Transverse colon (tissue), 4 donors: ENCODE results near the gene HDAC4. TPM values are rescaled to one million over a fixed set of nuclear protein-coding genes. Genes with fewer than 3 reads are reported as not detected.

Experiments
- DNase-seq: peaks from one replicate; pipeline ENCODE4 v3.0.0-alpha.2; 2019
- H3K27ac ChIP-seq, 4 donors: fragments of 200-600 bp; sonication (generic); 2 replicates each; pipeline ENCODE4 v1.5.1; 2016 to 2018; ENCODE audit warnings: inconsistent platforms in 4 of 4
- H3K27me3 ChIP-seq: fragments of 200-600 bp; sonication (generic); 2 replicates; pipeline ENCODE4 v1.5.1; 2017; ENCODE audit warnings: inconsistent platforms
- H3K36me3 ChIP-seq, 4 donors: fragments of 200-600 bp; sonication (generic); 2 replicates each; pipeline ENCODE4 v1.5.1; 2017 to 2019; ENCODE audit warnings: inconsistent platforms in 4 of 4
- H3K4me1 ChIP-seq, 4 donors: fragments of 200-600 bp; sonication (generic); 2 replicates each; pipeline ENCODE4 v1.5.1; 2017 to 2020; ENCODE audit warnings: inconsistent platforms in 4 of 4
- H3K4me3 ChIP-seq, 4 donors: fragments of 200-600 bp; sonication (generic); 1 replicate in 1 of 4; 2 replicates in 3 of 4; pipeline versions ENCODE4 v1.5.1 to v1.6.1; 2017 to 2019; ENCODE audit warnings: inconsistent platforms in 4 of 4
- H3K9me3 ChIP-seq, 2 donors: fragments of 200-600 bp; sonication (generic); 2 replicates each; pipeline ENCODE4 v1.5.1; 2017 to 2019; ENCODE audit warnings: inconsistent platforms in 2 of 2
- EP300 ChIP-seq: sonication (generic); formaldehyde crosslinking; IDR thresholded peaks from one replicate; pipeline ENCODE4 v1.6.1; 2017; ENCODE audit warnings: antibody characterized with exemption, low read depth
- POLR2A ChIP-seq: fragments of 450-650 bp; IDR thresholded peaks from one replicate; pipeline ENCODE4 v1.6.1; 2016; ENCODE audit warnings: antibody characterized with exemption, mild to moderate bottlenecking, moderate library complexity
- POLR2AphosphoS5 ChIP-seq, 3 donors: sonication (generic); formaldehyde crosslinking; IDR thresholded peaks; one replicate each; pipeline ENCODE4 v1.6.1; 2016; ENCODE audit warnings: antibody characterized with exemption in 3 of 3
- WGBS, 2 donors: methylation state at CpG; one replicate each; pipeline ENCODE4 v1.1.5; 2018; ENCODE audit warnings: low coverage in 1 of 2; 5-methylcytosine and 5-hydroxymethylcytosine counted together
- in situ Hi-C, 4 donors: fragments of 200-750 bp; cut with MboI; loops; one replicate each; pipeline versions ENCODE4 v1.15.0 to v1.15.1; 2017; ENCODE audit warnings: low sequenced_read_pairs in 3 of 4, low pct_ligation_motif_present in 1 of 4, low pct_unique_long_range_greater_than_20kb in 1 of 4
- intact Hi-C: fragments of 100-400 bp; cut with DNase I; formaldehyde crosslinking; loops from one replicate; pipeline ENCODE4 v1.15.1; 2023; ENCODE audit warnings: low total_unique reads
- total RNA-seq, 4 donors: library from RNA; depleted of rRNA; stranded (reverse); fragments of >200 nt; gene quantifications; one replicate each; pipeline ENCODE4 v1.1.0, GENCODE V29; 2016
- TF ChIP-seq, protein P1 (sequence below), 5 experiments: fragments of 200-600 bp in 3 of 5; fragments of 450-650 bp in 2 of 5; sonication (generic) in 3 of 5; IDR thresholded peaks; 1 replicate in 2 of 5; 2 replicates in 3 of 5; pipeline ENCODE4 v1.5.1; 2016 to 2017; ENCODE audit warnings: antibody characterized with exemption in 5 of 5, inconsistent platforms in 3 of 5, mild to moderate bottlenecking in 2 of 5, moderate library complexity in 1 of 5

Gene HDAC4
- total RNA-seq, 4 donors from 2014 or later: 33.9 to 192 (median 112) TPM

DNA sequence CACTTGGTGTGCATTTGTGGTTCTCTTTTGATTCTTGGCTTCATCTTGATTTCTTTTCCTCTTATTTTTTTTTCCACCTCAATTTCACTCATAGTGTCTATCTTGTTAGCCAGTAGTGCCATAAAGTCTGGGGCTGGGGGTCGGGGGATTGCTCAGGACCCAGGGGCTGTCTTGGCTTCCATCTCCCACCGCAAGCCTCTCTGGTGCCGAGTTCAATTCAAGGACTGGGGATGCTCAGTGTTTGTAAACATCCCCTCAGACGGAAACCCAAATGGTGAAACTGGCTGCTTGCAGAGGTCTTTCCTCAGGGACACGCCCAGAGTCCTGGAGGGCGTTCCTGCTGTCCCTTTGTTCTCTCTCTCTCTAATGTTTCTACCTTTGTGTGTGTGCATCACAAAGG, 379.6 kb downstream of the HDAC4 start:
- Histone ChIP-seq H3K27ac (no peak overlapping the region), H3K9me3 (no peaks in the 10 kb centered on the region), H3K27me3 (no peaks in the 10 kb centered on the region), H3K4me3 (no peak overlapping the region), H3K36me3 (no peaks in the 10 kb centered on the region), H3K4me1 (no peaks in the 10 kb centered on the region)
- WGBS, 2 donors: 75% methylated on average over 6 of the region's 6 CpGs; no CpG with 5 or more reads in 1 of the 2 donors
- in situ Hi-C loops: no loop called here
- DNase-seq: no peak
- TF ChIP-seq POLR2AphosphoS5 (IDR thresholded peaks at IDR 0.05): no peak
- no peak for TF ChIP-seq EP300
- TF ChIP-seq POLR2A: no peak
- TF ChIP-seq, protein P1, sequence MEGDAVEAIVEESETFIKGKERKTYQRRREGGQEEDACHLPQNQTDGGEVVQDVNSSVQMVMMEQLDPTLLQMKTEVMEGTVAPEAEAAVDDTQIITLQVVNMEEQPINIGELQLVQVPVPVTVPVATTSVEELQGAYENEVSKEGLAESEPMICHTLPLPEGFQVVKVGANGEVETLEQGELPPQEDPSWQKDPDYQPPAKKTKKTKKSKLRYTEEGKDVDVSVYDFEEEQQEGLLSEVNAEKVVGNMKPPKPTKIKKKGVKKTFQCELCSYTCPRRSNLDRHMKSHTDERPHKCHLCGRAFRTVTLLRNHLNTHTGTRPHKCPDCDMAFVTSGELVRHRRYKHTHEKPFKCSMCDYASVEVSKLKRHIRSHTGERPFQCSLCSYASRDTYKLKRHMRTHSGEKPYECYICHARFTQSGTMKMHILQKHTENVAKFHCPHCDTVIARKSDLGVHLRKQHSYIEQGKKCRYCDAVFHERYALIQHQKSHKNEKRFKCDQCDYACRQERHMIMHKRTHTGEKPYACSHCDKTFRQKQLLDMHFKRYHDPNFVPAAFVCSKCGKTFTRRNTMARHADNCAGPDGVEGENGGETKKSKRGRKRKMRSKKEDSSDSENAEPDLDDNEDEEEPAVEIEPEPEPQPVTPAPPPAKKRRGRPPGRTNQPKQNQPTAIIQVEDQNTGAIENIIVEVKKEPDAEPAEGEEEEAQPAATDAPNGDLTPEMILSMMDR (IDR thresholded peaks at IDR 0.05): no peak
- intact Hi-C loops: no loop called here

- H3K36me3 ChIP-seq: no peaks in the 10 kb centered on the region
- in situ Hi-C loops (no loop called here), intact Hi-C loops (no loop called here)
- DNase-seq: no peak
- H3K27me3 ChIP-seq: no peaks in the 10 kb centered on the region
- no peaks in the 10 kb centered on the region for H3K4me1 ChIP-seq
- 93% methylated on average over 17 of the region's 17 CpGs; no CpG with 5 or more reads in 1 of the 2 donors for WGBS, 2 donors
- no peaks in the 10 kb centered on the region for H3K9me3 ChIP-seq
- no peak for TF ChIP-seq EP300
- TF ChIP-seq POLR2A: no peak
- TF ChIP-seq, protein P1 (IDR thresholded peaks at IDR 0.05): no peak
- no peak for TF ChIP-seq POLR2AphosphoS5 (IDR thresholded peaks at IDR 0.05)
- no peak overlapping the region for H3K27ac ChIP-seq
- no peak overlapping the region for H3K4me3 ChIP-seq
These were observed 380.2 kb downstream of the HDAC4 start for GRCh38 chr2:239020541-239021041.

DNA sequence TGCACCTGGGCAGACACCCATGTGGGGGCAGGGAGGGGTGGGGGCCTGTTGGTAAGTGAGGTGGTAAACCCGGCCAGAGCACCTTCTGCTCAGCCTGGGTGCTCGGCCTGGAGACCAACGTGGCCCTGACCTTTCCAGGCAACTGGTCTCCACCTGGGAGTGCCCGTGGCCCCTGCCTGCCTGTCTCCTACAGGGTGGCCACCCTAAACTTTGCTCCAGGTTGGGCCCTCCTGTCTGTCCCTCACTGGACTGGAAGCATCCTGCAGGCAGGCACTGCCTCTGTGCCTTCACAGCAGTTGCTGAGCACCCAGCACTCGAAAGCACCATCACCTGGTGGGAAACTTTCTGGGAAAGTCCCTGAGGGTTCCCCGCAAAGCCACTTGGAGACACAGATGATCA, 381.6 kb downstream of the HDAC4 start:
- WGBS, 2 donors: 86% methylated on average over 6 of the region's 6 CpGs; no CpG with 5 or more reads in 1 of the 2 donors
- H3K36me3 ChIP-seq: no peaks in the 10 kb centered on the region
- no peaks in the 10 kb centered on the region for H3K9me3 ChIP-seq
- DNase-seq: no peak
- intact Hi-C loops (no loop called here), in situ Hi-C loops (no loop called here)
- H3K4me1 ChIP-seq: no peaks in the 10 kb centered on the region
- H3K27ac ChIP-seq: no peak overlapping the region
- H3K4me3 ChIP-seq: no peak overlapping the region
- no peaks in the 10 kb centered on the region for H3K27me3 ChIP-seq
- TF ChIP-seq, protein P1 (IDR thresholded peaks at IDR 0.05): no peak

DNA sequence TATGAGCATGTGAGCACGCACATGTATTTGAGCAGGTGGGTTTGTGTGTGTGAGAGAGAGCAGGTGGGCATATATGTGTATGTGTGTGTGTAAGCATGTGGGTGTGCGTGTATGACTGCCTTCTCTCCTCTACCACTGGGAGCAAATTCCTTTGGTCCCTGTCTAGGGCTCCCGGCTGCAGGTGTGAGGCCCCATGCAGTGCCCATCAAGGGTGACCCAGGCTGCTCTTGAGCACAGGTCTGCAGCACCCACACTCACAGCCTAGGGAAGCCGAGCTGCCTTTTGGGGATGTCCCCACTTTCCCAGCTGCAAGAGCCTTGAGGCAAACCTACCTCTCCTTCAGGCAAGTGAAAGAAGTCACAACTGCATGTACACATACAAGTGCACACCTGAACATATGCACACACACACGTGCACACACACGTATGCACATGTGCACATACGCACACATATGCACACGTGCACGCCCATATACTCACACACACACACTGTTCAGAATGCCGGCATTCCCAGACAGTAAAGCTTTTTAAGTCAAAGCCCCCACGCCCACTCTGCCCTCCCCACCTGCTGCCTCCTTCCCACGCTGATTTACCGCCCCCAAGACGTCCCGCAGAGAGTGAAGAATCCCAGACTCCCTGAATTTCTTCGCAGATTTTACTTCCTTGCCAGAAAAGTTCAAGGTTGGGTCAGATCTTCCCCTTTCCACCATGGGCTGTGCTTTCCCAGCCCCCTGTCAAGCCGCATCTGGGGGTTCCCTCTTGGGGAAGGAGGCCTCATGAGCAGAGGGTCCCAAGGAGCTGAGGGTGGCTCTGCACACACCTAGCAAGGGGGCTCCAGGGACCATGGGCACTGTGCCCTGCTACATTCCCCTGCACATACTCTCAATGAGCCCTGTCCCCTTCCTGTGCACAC, 382.3 kb downstream of the HDAC4 start:
- H3K4me3 ChIP-seq: no peak overlapping the region
- no peak overlapping the region for H3K27ac ChIP-seq
- no peak for DNase-seq
- TF ChIP-seq, protein P1 (IDR thresholded peaks at IDR 0.05): no peak
- TF ChIP-seq POLR2A: no peak
- TF ChIP-seq EP300: no peak
- TF ChIP-seq POLR2AphosphoS5 (IDR thresholded peaks at IDR 0.05): no peak
- H3K27me3 ChIP-seq: no peaks in the 10 kb centered on the region
- no peaks in the 10 kb centered on the region for H3K4me1 ChIP-seq
- H3K36me3 ChIP-seq: no peaks in the 10 kb centered on the region
- in situ Hi-C loops (no loop called here), intact Hi-C loops (no loop called here)
- H3K9me3 ChIP-seq: no peaks in the 10 kb centered on the region
- 57 to 71% methylated on average over 12 to 17 of the region's 17 CpGs for WGBS, 2 donors
